PC-9 (cell line): Measurements from ENCODE around the gene CTNNA3.

Source experiments
- CTCF ChIP-seq: fragments of 200-600 bp; sonication (generic); conservative IDR thresholded peaks from 2 replicates; pipeline ENCODE4 v1.6.1; 2017; ENCODE audit warnings: mixed run types, antibody characterized with exemption, mild to moderate bottlenecking, moderate library complexity
- EZH2 ChIP-seq: fragments of 200-600 bp; sonication (generic); IDR thresholded peaks from 2 replicates; pipeline ENCODE4 v1.8.0; 2017; ENCODE audit warnings: antibody characterized with exemption, low read depth

GRCh38 chr10:66627156-66627555 is 1068.8 kb downstream of the CTNNA3 start:
- TF ChIP-seq EZH2 (no peak), CTCF (peak; percentile 42; the same call in 1 of the 2 replicates)
